GM23248 (cell line): ENCODE measurements around the gene SIX4.

Experiments used
- EZH2 ChIP-seq: fragments of 200-600 bp; sonication (generic); IDR thresholded peaks from 2 replicates; pipeline ENCODE4 v1.6.1; 2018; ENCODE audit warnings: antibody characterized with exemption, mild to moderate bottlenecking; ENCODE audit not compliant: insufficient read depth, poor library complexity, severe bottlenecking
- EZH2phosphoT487 ChIP-seq: fragments of 200-600 bp; sonication (generic); IDR thresholded peaks from 2 replicates; pipeline ENCODE4 v1.6.1; 2018; ENCODE audit warnings: antibody characterized with exemption, moderate library complexity, mild to moderate bottlenecking, low read depth; ENCODE audit not compliant: insufficient read depth

- TF ChIP-seq EZH2 (no peak), EZH2phosphoT487 (no peak)
Measured at GRCh38 chr14:60760644-60761364, 36.7 kb upstream of the SIX4 start.
